H1 (cell line): ENCODE measurements around the gene TMEM178B. TPM values are rescaled to one million over a fixed set of nuclear protein-coding genes. Genes with fewer than 3 reads are reported as not detected.

ENCODE experiments used
- CTCF ChIA-PET: fragments of 300-600 bp; sonication (Branson Sonifier 250); formaldehyde crosslinking; loops from one replicate; lab custom pipeline; 2021; ENCODE audit not compliant: partially characterized antibody; lab: Charles Lee
- POLR2A ChIA-PET: fragments of 300-600 bp; sonication (Branson Sonifier 250); formaldehyde crosslinking; loops from one replicate; lab custom pipeline; 2021; ENCODE audit warnings: inconsistent platforms; ENCODE audit not compliant: partially characterized antibody; lab: Charles Lee
- DNase-seq, 2 experiments: peaks; one replicate each; pipeline versions ENCODE4 v3.0.0 to v3.0.0-alpha.2; 2010 to 2022; ENCODE audit warnings: low spot score in 2 of 2, low read depth in 1 of 2, mixed read lengths in 1 of 2
- FAIRE-seq: peaks from 2 replicates; lab custom pipeline; 2011; peaks lifted over from hg19 to GRCh38; lab: Jason Lieb, UNC
- H2AFZ ChIP-seq: 2 replicates; pipeline ENCODE4 v1.8.1; 2012; ENCODE audit warnings: low read length, inconsistent platforms
- H2AK5ac ChIP-seq: 2 replicates; pipeline ENCODE4 v1.6.1; 2013; ENCODE audit warnings: low read depth, low read length
- H2BK120ac ChIP-seq: replicated peaks from 2 replicates; pipeline ENCODE3; 2013; ENCODE audit warnings: low read depth, low read length, inconsistent platforms
- H2BK12ac ChIP-seq: 2 replicates; pipeline ENCODE4 v1.6.1; 2013; ENCODE audit warnings: low read depth, low read length
- H2BK15ac ChIP-seq: 2 replicates; pipeline ENCODE4 v1.6.1; 2013; ENCODE audit warnings: low read length
- H2BK20ac ChIP-seq: 2 replicates; pipeline ENCODE4 v1.6.1; 2013; ENCODE audit warnings: low read length
- H2BK5ac ChIP-seq: 2 replicates; pipeline ENCODE4 v1.6.1; 2013; ENCODE audit warnings: low read depth, low read length
- H3K14ac ChIP-seq: 2 replicates; pipeline ENCODE4 v1.6.1; 2013; ENCODE audit warnings: inconsistent platforms; ENCODE audit not compliant: insufficient read length
- H3K18ac ChIP-seq: 2 replicates; pipeline ENCODE4 v1.6.1; 2013; ENCODE audit warnings: low read length; ENCODE audit errors: extremely low read depth
- H3K23ac ChIP-seq: 2 replicates; pipeline ENCODE4 v1.6.1; 2013; ENCODE audit warnings: inconsistent platforms; ENCODE audit not compliant: insufficient read length
- H3K23me2 ChIP-seq: 2 replicates; pipeline ENCODE4 v1.6.1; 2013; ENCODE audit warnings: low read depth, low read length
- H3K27ac ChIP-seq: 2 replicates; pipeline ENCODE4 v1.6.1; 2011; ENCODE audit warnings: low read depth, low read length, inconsistent platforms
- H3K27me3 ChIP-seq, 4 experiments: replicated peaks in 1 of 4; 1 replicate in 1 of 4; 2 replicates in 3 of 4; pipeline versions ENCODE4 v1.6.1 to v1.8.1; 2011 to 2013; ENCODE audit warnings: low read length in 3 of 4, mild to moderate bottlenecking in 3 of 4, inconsistent platforms in 2 of 4, mixed read lengths in 2 of 4, moderate library complexity in 1 of 4; ENCODE audit not compliant: control insufficient read depth in 3 of 4, insufficient read depth in 3 of 4; ENCODE audit errors: extremely low read depth in 1 of 4
- H3K36me3 ChIP-seq, 4 experiments: 2 replicates each; pipeline versions ENCODE4 v1.6.1 to v1.8.1; 2011 to 2013; ENCODE audit warnings: mild to moderate bottlenecking in 4 of 4, low read length in 3 of 4, moderate library complexity in 2 of 4, control low read depth in 1 of 4, inconsistent platforms in 1 of 4; ENCODE audit not compliant: insufficient read depth in 4 of 4, control insufficient read depth in 2 of 4
- H3K4ac ChIP-seq: replicated peaks from 2 replicates; pipeline ENCODE3; 2013; ENCODE audit warnings: low read length, low read depth, mixed read lengths, inconsistent platforms; ENCODE audit not compliant: insufficient read length
- H3K4me1 ChIP-seq, 4 experiments: replicated peaks in 1 of 4; 1 replicate in 1 of 4; 2 replicates in 3 of 4; pipeline versions ENCODE4 v1.6.1 to v1.8.1; 2011 to 2013; ENCODE audit warnings: low read length in 3 of 4, inconsistent platforms in 2 of 4, mixed read lengths in 1 of 4; ENCODE audit not compliant: insufficient read depth in 4 of 4, control insufficient read depth in 3 of 4
- H3K4me2 ChIP-seq, 2 experiments: 2 replicates each; pipeline versions ENCODE4 v1.6.1 to v1.8.1; 2011 to 2013; ENCODE audit warnings: low read depth in 2 of 2, low read length in 2 of 2, control low read depth in 1 of 2, inconsistent platforms in 1 of 2, mild to moderate bottlenecking in 1 of 2; ENCODE audit not compliant: insufficient read depth in 1 of 2
- H3K4me3 ChIP-seq, 4 experiments: fragments of 200-600, 300-600 bp in 1 of 4; sonication (generic), shearing (Covaris generic), sonication (Bioruptor Twin) in 1 of 4; 2 replicates each; pipeline versions ENCODE4 v1.5.1 to v1.8.1; 2011 to 2016; ENCODE audit warnings: low read length in 4 of 4, low read depth in 3 of 4, control low read depth in 2 of 4, inconsistent platforms in 2 of 4, mild to moderate bottlenecking in 2 of 4, mixed read lengths in 1 of 4, moderate library complexity in 1 of 4; ENCODE audit not compliant: insufficient read depth in 2 of 4; ENCODE audit errors: extremely low read depth in 1 of 4
- H3K56ac ChIP-seq: replicated peaks from 2 replicates; pipeline ENCODE3; 2013; ENCODE audit warnings: low read depth, mild to moderate bottlenecking, mixed read lengths, low read length, inconsistent platforms; ENCODE audit not compliant: insufficient read length
- H3K79me1 ChIP-seq: 2 replicates; pipeline ENCODE4 v1.6.1; 2013; ENCODE audit warnings: low read depth, low read length, control low read depth
- H3K79me2 ChIP-seq, 2 experiments: 2 replicates each; pipeline versions ENCODE4 v1.6.1 to v1.8.1; 2012 to 2013; ENCODE audit warnings: low read length in 2 of 2, mild to moderate bottlenecking in 2 of 2, inconsistent platforms in 1 of 2; ENCODE audit not compliant: insufficient read depth in 2 of 2, control insufficient read depth in 1 of 2
- H3K9ac ChIP-seq, 4 experiments: replicated peaks in 1 of 4; 1 replicate in 1 of 4; 2 replicates in 3 of 4; pipeline versions ENCODE4 v1.6.1 to v1.8.1; 2011 to 2013; ENCODE audit warnings: low read depth in 3 of 4, low read length in 3 of 4, control low read depth in 2 of 4, mild to moderate bottlenecking in 2 of 4, moderate library complexity in 2 of 4, inconsistent platforms in 1 of 4; ENCODE audit errors: extremely low read depth in 1 of 4
- H3K9me3 ChIP-seq, 2 experiments: 2 replicates each; pipeline versions ENCODE4 v1.6.1 to v1.8.1; 2012 to 2013; ENCODE audit warnings: mild to moderate bottlenecking in 2 of 2, moderate library complexity in 2 of 2, control low read depth in 1 of 2, inconsistent platforms in 1 of 2, low read depth in 1 of 2, low read length in 1 of 2, mixed read lengths in 1 of 2; ENCODE audit not compliant: insufficient read depth in 2 of 2
- H4K20me1 ChIP-seq, 2 experiments: replicated peaks in 1 of 2; 2 replicates each; pipeline versions ENCODE3 to v1.8.1; 2011 to 2013; ENCODE audit warnings: inconsistent platforms in 2 of 2, low read length in 2 of 2, mild to moderate bottlenecking in 1 of 2; ENCODE audit not compliant: insufficient read depth in 2 of 2, control insufficient read depth in 1 of 2
- H4K5ac ChIP-seq: 2 replicates; pipeline ENCODE4 v1.6.1; 2013; ENCODE audit warnings: low read length, low read depth, mixed read lengths, inconsistent platforms; ENCODE audit not compliant: insufficient read length
- H4K8ac ChIP-seq: 2 replicates; pipeline ENCODE4 v1.8.0; 2013; ENCODE audit warnings: mild to moderate bottlenecking, moderate library complexity, low read length, inconsistent platforms; ENCODE audit not compliant: insufficient read depth; ENCODE audit errors: extremely low read depth
- H4K91ac ChIP-seq: replicated peaks from 2 replicates; pipeline ENCODE3; 2013; ENCODE audit warnings: low read length, mixed read lengths, inconsistent platforms; ENCODE audit not compliant: insufficient read length
- WGBS, 2 experiments: shearing (Covaris generic) in 1 of 2; methylation state at CpG; one replicate each; pipeline versions ENCODE4 v1.1.6 to v1.1.7; 2013 to 2015; ENCODE audit warnings: low lambda C conversion rate in 2 of 2, mixed read lengths in 2 of 2, inconsistent platforms in 1 of 2, low coverage in 1 of 2, missing lambda C conversion rate in 1 of 2; ENCODE audit not compliant: insufficient replicate concordance in 2 of 2, insufficient coverage in 1 of 2, insufficient read length in 1 of 2; ENCODE audit errors: extremely low coverage in 1 of 2, missing lambda C conversion rate in 1 of 2; 5-methylcytosine and 5-hydroxymethylcytosine counted together
- polyA plus RNA-seq, 7 experiments: library from polyadenylated mRNA; depleted of rRNA in 3 of 7; stranded (reverse) in 5 of 7; unstranded in 2 of 7; fragments of >200 nt in 5 of 7; fragments of 200-250 nt in 2 of 7; gene quantifications; 1 replicate in 5 of 7; 2 replicates in 1 of 7; 4 replicates in 1 of 7; pipeline versions ENCODE4 v1.2.1 to v1.2.3, GENCODE V29; 2011 to 2013; ENCODE audit warnings: missing spikeins in 2 of 7, mixed read lengths in 2 of 7
- total RNA-seq: library from RNA; stranded (reverse); fragmentation: NEBNext Ultra II Directional; extraction: Animal tissue kit (Norgen Biotek cat#: 25700); gene quantifications from 2 replicates; pipeline ENCODE4 v1.2.1, GENCODE V29; 2021

TMEM178B gene
- total and polyA plus RNA-seq, 2 of the 8 experiments (the other 6 are each of a cell fraction or from before 2014, with no cell fraction given), result 5.3 to 18.1 TPM

DNA sequence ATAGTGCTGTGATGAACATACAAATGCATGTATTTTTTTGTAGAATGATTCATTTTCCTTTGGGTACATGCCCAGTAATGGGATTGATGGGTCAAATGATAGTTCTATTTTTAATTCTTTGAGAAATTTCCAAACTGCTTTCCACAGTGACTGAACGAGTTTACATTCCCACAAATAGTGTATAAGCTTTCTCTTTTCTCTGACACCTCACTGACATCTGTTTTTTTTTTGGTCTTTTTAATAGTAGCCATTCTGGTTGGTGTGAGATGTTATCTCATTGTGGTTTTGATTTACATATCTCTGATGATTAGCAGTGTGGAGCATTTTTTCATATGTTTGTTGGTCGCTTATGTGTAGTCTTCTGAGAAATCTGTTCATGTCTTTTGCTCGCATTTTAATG is 282.3 kb downstream of the TMEM178B start:
- Histone ChIP-seq H4K8ac (no peak overlapping the region), H3K79me1 (no peaks in the 10 kb centered on the region), H3K36me3 (no peaks in the 10 kb centered on the region), H3K27ac (no peak overlapping the region), H3K79me2 (no peaks in the 10 kb centered on the region), H4K20me1 (no peaks in the 10 kb centered on the region), H2AK5ac (no peak overlapping the region), H3K56ac (no peak overlapping the region), H3K4ac (no peak overlapping the region), H2AFZ (no peak overlapping the region), H3K9ac (no peak overlapping the region), H2BK5ac (no peak overlapping the region), H2BK12ac (no peak overlapping the region), H3K27me3 (no peaks in the 10 kb centered on the region), H2BK15ac (no peak overlapping the region), H3K9me3 (0 out of 4 replicates have a peak, but pooled peaks cover 0 to 2% of the 10 kb centered on the region in 2 experiments), H4K91ac (no peak overlapping the region), H4K5ac (no peak overlapping the region), H3K4me3 (no peak overlapping the region), H3K18ac (no peak overlapping the region), H2BK20ac (no peak overlapping the region), H3K14ac (no peak overlapping the region), H3K23ac (no peak overlapping the region), H3K4me1 (peaks cover 0 to 5% (median 0%) of the 10 kb centered on the region in 4 experiments; a peak in 2 of 7 replicates), H3K23me2 (no peaks in the 10 kb centered on the region), H2BK120ac (no peak overlapping the region), H3K4me2 (no peak overlapping the region)
- CTCF ChIA-PET, result no interaction called here
- POLR2A ChIA-PET, result interaction anchor here (0.6 kb wide), 1 partner anchor 12 kb away, joined by 3 read pairs; no protein-coding TSS in a partner anchor
- DNase-seq (no peak), FAIRE-seq (no peak)
- WGBS, 2 experiments, result 73% methylated on average over 3 of the region's 3 CpGs; no CpG with 5 or more reads in 1 of the 2 experiments
